ENCODE measurements around the gene NRCAM.
A peak's percentile ranks its signal among the peaks of the same experiment; 100 is the strongest.

NRCAM gene

GRCh38 chr7:108170251-108170650 is 286.0 kb downstream of the NRCAM start:
- ChIA-PET CTCF (no interaction called here), POLR2A (ENCODE audit: low non-redundant PET) (no interaction called here)
- no peak overlapping the region for H3K27ac ChIP-seq
- DNase-seq (ENCODE audit: low spot score) = no peak
- no peak for TF ChIP-seq CTCF (conservative IDR thresholded peaks at IDR 0.05; ENCODE audit: low read depth)

GRCh38 chr7:108167460-108167859 is 288.8 kb downstream of the NRCAM start:
- ChIA-PET POLR2A (ENCODE audit: low non-redundant PET) (no interaction called here), CTCF (interaction anchor here (1.1 kb wide), 1 partner anchor 10 kb away, joined by 3 read pairs; no protein-coding TSS in a partner anchor)
- no peak for DNase-seq (ENCODE audit: low spot score)
- TF ChIP-seq CTCF (conservative IDR thresholded peaks at IDR 0.05; ENCODE audit: low read depth) = no peak
- no peak overlapping the region for H3K27ac ChIP-seq

GRCh38 chr7:108166687-108167086 is 289.5 kb downstream of the NRCAM start:
- ChIA-PET POLR2A (ENCODE audit: low non-redundant PET) (no interaction called here), CTCF (interaction anchor here (1.1 kb wide), 1 partner anchor 9 kb away, joined by 3 read pairs; no protein-coding TSS in a partner anchor)
- no peak for TF ChIP-seq CTCF (conservative IDR thresholded peaks at IDR 0.05; ENCODE audit: low read depth)
- DNase-seq (ENCODE audit: low spot score) = no peak
- no peak overlapping the region for H3K27ac ChIP-seq

GRCh38 chr7:108165723-108166122 is 290.5 kb downstream of the NRCAM start:
- POLR2A ChIA-PET (ENCODE audit: low non-redundant PET) = no interaction called here
- no peak for TF ChIP-seq CTCF (conservative IDR thresholded peaks at IDR 0.05; ENCODE audit: low read depth)
- no peak overlapping the region for H3K27ac ChIP-seq
- CTCF ChIA-PET = interaction anchor here (0.6 to 1.1 kb wide), 2 partner anchors 231 to 331 kb away, joined by 3 to 6 read pairs; no protein-coding TSS in a partner anchor
- DNase-seq (ENCODE audit: low spot score) = no peak

- DNase-seq (ENCODE audit: low spot score) = no peak
- TF ChIP-seq CTCF (conservative IDR thresholded peaks at IDR 0.05; ENCODE audit: low read depth) = no peak
- ChIA-PET CTCF (interaction anchor here (1.1 kb wide), 1 partner anchor 332 kb away, joined by 3 read pairs; no protein-coding TSS in a partner anchor), POLR2A (ENCODE audit: low non-redundant PET) (no interaction called here)
- H3K27ac ChIP-seq = no peak overlapping the region
Observed at GRCh38 chr7:108164946-108165345, 291.3 kb downstream of the NRCAM start.

- ChIA-PET POLR2A (ENCODE audit: low non-redundant PET) (no interaction called here), CTCF (no interaction called here)
- DNase-seq (ENCODE audit: low spot score) = no peak
- TF ChIP-seq CTCF (conservative IDR thresholded peaks at IDR 0.05; ENCODE audit: low read depth) = no peak
- H3K27ac ChIP-seq = no peak overlapping the region
Observed at GRCh38 chr7:108164342-108164741, 291.9 kb downstream of the NRCAM start.

- POLR2A ChIA-PET (ENCODE audit: low non-redundant PET) = no interaction called here
- no peak for TF ChIP-seq CTCF (conservative IDR thresholded peaks at IDR 0.05; ENCODE audit: low read depth)
- DNase-seq (ENCODE audit: low spot score) = peak; percentile 37
- CTCF ChIA-PET = no interaction called here
- no peak overlapping the region for H3K27ac ChIP-seq
Observed at GRCh38 chr7:108158776-108159175, 297.5 kb downstream of the NRCAM start.

Measured in RWPE1 (cell line).